Brain microvascular endothelial cell (primary cell): ENCODE measurements around the gene PRDM16.

ENCODE experiments used
- DNase-seq: peaks from one replicate; pipeline ENCODE4 v3.0.0-alpha.2; 2020
- H3K27ac ChIP-seq: fragments of 250-450 bp; sonication (Bioruptor Pico); 2 replicates; pipeline ENCODE4 v1.5.1; 2020; ENCODE audit warnings: mild to moderate bottlenecking, moderate library complexity
- H3K27me3 ChIP-seq: fragments of 250-450 bp; sonication (Bioruptor Pico); replicated peaks from 2 replicates; pipeline ENCODE4 v1.5.1; 2020; ENCODE audit warnings: mild to moderate bottlenecking
- H3K36me3 ChIP-seq: fragments of 250-450 bp; sonication (Bioruptor Pico); replicated peaks from 2 replicates; pipeline ENCODE4 v1.5.1; 2020; ENCODE audit warnings: mild to moderate bottlenecking
- H3K4me3 ChIP-seq: 2 replicates; pipeline ENCODE4 v1.5.1; 2011; ENCODE audit warnings: low read depth, mild to moderate bottlenecking, control low read depth, low read length, moderate library complexity
- in situ Hi-C: cut with HindIII; loops from 2 replicates; pipeline ENCODE4 v1.10.0; 2017; ENCODE audit warnings: low sequenced_read_pairs, low pct_ligation_motif_present
- TF ChIP-seq, protein P1 (sequence below): IDR thresholded peaks from 2 replicates; pipeline ENCODE4 v1.5.1; 2011; ENCODE audit warnings: low read depth, mild to moderate bottlenecking, moderate library complexity, low read length, control low read depth, inconsistent platforms; ENCODE audit errors: missing control alignments

Gene PRDM16

DNA sequence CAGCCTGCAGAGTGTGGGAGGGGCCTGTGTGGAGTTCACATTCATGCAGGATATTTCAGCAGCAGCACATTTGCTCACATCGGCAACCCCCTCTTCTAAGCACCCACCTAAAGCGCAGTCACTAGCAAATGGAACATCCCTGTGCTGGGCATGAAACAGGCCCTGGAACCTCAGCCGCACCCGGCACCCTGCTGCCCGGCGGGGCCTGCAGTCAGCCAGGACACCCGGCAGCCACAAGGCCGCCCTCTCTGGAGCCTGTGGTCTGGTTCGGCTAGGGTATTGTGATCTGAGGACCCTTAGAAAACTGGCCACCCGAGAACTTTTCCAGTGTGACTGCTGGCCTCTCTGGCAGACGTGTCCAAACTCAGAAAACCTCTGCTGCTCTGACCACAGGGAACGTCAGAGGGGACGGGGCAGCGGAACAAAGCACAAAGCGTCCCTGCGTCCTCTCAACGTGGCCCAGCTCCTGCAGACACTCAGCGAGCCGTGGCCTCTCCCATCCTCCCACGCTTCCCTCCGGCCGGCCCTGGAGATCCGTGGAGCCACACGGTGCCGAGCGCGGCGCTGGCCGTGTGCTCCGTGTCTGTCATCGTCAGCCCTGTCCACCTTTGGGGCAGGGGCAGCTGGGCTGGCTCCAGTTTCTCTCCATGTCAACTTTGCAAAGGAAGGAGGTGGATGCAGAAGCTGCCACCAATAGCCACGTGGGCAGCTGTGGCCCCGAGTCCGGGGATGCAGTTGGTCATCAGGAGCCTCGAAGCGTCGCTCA lies 209.6 kb downstream of the PRDM16 start:
- in situ Hi-C loops = no loop called here
- H3K4me3 ChIP-seq = no peak overlapping the region
- no peaks in the 10 kb centered on the region for H3K36me3 ChIP-seq
- no peak for DNase-seq
- TF ChIP-seq, protein P1, sequence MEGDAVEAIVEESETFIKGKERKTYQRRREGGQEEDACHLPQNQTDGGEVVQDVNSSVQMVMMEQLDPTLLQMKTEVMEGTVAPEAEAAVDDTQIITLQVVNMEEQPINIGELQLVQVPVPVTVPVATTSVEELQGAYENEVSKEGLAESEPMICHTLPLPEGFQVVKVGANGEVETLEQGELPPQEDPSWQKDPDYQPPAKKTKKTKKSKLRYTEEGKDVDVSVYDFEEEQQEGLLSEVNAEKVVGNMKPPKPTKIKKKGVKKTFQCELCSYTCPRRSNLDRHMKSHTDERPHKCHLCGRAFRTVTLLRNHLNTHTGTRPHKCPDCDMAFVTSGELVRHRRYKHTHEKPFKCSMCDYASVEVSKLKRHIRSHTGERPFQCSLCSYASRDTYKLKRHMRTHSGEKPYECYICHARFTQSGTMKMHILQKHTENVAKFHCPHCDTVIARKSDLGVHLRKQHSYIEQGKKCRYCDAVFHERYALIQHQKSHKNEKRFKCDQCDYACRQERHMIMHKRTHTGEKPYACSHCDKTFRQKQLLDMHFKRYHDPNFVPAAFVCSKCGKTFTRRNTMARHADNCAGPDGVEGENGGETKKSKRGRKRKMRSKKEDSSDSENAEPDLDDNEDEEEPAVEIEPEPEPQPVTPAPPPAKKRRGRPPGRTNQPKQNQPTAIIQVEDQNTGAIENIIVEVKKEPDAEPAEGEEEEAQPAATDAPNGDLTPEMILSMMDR = no peak
- H3K27ac ChIP-seq = no peak overlapping the region
- no peaks in the 10 kb centered on the region for H3K27me3 ChIP-seq

DNA sequence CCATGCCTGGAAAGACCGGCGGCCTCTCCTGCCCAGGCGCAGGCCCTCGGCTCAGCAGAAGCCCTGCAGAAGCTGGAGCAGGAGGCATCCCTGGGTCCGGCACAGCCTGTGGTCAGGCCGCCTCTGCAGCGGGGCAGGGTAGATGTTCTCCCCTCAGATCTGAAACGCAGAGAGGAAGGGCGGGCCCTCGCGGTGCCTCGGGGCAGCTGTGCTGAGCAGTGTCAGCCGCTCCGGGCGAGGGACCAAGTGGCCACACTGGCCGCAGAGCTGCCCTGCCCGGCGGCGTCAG lies 210.1 kb downstream of the PRDM16 start:
- Histone ChIP-seq H3K4me3 (no peak overlapping the region), H3K27ac (no peak overlapping the region), H3K27me3 (no peaks in the 10 kb centered on the region), H3K36me3 (no peaks in the 10 kb centered on the region)
- in situ Hi-C loops = no loop called here
- DNase-seq = no peak
- TF ChIP-seq, protein P1 = no peak

DNA sequence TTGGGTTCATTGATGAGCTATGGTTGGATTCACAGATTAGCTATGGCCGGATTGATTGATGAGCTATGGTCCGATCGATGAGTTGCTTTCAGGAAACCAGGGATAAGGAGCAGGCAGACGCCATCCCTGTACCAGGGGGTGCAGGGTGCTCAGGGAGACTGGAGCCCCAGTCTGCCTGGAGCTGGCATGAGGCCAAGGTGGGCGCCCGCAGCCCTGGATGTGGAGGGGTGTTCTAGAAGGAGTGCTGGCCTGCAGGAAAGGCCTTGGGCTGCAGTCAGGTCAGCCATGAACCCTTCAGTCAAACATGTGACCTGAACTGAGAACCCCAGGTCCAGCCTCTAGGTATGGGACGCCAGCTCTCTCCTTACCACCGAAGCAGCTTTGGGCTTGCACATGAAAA lies 212.7 kb downstream of the PRDM16 start:
- no peak overlapping the region for H3K27ac ChIP-seq
- no peak overlapping the region for H3K4me3 ChIP-seq
- in situ Hi-C loops = no loop called here
- H3K27me3 ChIP-seq = no peaks in the 10 kb centered on the region
- TF ChIP-seq, protein P1 = no peak
- no peaks in the 10 kb centered on the region for H3K36me3 ChIP-seq
- no peak for DNase-seq

- in situ Hi-C loops = no loop called here
- H3K27me3 ChIP-seq = no peaks in the 10 kb centered on the region
- DNase-seq = no peak
- TF ChIP-seq, protein P1 = no peak
- H3K4me3 ChIP-seq = no peak overlapping the region
- H3K27ac ChIP-seq = no peak overlapping the region
- H3K36me3 ChIP-seq = no peaks in the 10 kb centered on the region
These were observed 213.2 kb downstream of the PRDM16 start for GRCh38 chr1:3282186-3282585.

DNA sequence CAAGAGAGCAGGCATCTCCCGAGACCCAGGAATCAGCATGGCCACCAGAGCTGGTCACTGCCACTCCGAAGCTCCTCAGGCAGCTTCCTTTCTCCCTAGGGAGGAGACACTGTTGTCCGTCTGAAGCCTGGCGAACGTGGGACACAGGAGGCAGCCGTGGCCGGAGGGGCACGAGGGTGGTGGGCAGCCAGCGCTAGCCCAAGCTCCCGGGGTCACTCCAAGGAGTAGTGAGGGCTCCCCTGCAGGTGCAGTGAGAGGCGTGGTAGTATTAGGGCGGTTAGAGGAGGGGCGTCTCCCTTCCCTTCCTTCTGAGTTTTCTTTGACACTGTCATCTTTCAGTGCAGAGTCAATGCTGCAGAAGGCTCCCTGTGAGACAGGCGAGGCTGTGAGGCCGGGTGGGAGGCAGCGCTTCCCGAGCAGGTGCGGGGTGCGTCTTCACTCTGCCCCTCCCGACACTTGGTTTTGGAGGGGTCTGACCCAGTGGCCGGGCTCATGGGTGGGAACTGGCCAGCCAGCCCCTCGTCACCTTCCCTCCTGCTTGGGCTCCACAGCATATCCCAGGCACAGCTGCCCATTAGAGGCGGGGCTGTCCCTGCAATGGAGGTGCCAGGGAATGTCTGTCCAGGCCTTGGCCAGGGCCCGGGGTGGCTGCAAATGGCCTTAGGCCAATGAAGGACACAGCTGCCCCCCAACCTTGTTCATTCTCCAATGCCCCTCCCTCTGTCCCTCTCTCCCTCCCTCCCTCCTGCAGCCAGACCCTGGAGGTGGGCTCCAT lies 213.8 kb downstream of the PRDM16 start:
- Histone ChIP-seq H3K27me3 (no peaks in the 10 kb centered on the region), H3K27ac (no peak overlapping the region), H3K36me3 (no peaks in the 10 kb centered on the region), H3K4me3 (no peak overlapping the region)
- no peak for DNase-seq
- TF ChIP-seq, protein P1 = no peak
- in situ Hi-C loops = no loop called here
